Measurements from ENCODE around the gene PLD5. TPM values are rescaled to one million over a fixed set of nuclear protein-coding genes. Genes with fewer than 3 reads are reported as not detected.

The PLD5 gene
- total RNA-seq, 1 donor = not detected

DNA sequence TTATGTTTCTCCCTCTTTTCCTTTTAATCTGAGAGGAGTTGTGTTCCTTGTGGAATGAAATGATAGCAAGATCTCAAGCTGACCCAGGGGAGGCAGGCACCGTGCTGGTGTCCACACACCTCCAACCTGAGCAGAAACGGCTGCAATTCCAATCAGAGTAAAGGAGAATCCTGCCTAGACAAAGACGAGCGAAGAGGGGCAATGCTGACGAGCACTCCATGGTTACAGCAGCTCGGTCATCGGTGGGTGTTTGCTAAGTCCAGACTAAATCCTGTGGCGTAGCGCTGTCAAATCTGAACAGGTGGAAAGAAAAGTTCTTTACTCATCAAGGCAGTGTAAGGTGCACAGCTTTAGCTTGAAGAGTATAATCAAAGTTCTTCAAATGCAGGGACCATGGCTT is 74.8 kb downstream of the PLD5 start:
- Histone ChIP-seq H3K4me2 (ENCODE audit: insufficient read depth, low read length) (no peak overlapping the region), H2AFZ (ENCODE audit: low read length) (no peak overlapping the region), H3K79me2 (ENCODE audit: insufficient read depth, low read length) (no peaks in the 10 kb centered on the region), H3K4me1 (ENCODE audit: insufficient read depth, low read length) (peaks cover 2% of the 10 kb centered on the region), H3K4me3 (ENCODE audit: insufficient read depth, low read length) (no peak overlapping the region), H4K20me1 (ENCODE audit: insufficient read depth, low read length) (no peaks in the 10 kb centered on the region), H3K9me3 (ENCODE audit: low read depth, low read length) (no peaks in the 10 kb centered on the region), H3K27ac (ENCODE audit: low read depth, low read length) (no peak overlapping the region), H3K27me3 (ENCODE audit: insufficient read depth, low read length) (no peaks in the 10 kb centered on the region), H3K36me3 (ENCODE audit: insufficient read depth, low read length) (no peaks in the 10 kb centered on the region)
- TF ChIP-seq, protein P1, sequence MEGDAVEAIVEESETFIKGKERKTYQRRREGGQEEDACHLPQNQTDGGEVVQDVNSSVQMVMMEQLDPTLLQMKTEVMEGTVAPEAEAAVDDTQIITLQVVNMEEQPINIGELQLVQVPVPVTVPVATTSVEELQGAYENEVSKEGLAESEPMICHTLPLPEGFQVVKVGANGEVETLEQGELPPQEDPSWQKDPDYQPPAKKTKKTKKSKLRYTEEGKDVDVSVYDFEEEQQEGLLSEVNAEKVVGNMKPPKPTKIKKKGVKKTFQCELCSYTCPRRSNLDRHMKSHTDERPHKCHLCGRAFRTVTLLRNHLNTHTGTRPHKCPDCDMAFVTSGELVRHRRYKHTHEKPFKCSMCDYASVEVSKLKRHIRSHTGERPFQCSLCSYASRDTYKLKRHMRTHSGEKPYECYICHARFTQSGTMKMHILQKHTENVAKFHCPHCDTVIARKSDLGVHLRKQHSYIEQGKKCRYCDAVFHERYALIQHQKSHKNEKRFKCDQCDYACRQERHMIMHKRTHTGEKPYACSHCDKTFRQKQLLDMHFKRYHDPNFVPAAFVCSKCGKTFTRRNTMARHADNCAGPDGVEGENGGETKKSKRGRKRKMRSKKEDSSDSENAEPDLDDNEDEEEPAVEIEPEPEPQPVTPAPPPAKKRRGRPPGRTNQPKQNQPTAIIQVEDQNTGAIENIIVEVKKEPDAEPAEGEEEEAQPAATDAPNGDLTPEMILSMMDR (IDR thresholded peaks at IDR 0.05; ENCODE audit: extremely low read depth, low read depth, low read length) = no peak
- no peak for DNase-seq (ENCODE audit: insufficient read length, low spot score, missing footprints)

DNA sequence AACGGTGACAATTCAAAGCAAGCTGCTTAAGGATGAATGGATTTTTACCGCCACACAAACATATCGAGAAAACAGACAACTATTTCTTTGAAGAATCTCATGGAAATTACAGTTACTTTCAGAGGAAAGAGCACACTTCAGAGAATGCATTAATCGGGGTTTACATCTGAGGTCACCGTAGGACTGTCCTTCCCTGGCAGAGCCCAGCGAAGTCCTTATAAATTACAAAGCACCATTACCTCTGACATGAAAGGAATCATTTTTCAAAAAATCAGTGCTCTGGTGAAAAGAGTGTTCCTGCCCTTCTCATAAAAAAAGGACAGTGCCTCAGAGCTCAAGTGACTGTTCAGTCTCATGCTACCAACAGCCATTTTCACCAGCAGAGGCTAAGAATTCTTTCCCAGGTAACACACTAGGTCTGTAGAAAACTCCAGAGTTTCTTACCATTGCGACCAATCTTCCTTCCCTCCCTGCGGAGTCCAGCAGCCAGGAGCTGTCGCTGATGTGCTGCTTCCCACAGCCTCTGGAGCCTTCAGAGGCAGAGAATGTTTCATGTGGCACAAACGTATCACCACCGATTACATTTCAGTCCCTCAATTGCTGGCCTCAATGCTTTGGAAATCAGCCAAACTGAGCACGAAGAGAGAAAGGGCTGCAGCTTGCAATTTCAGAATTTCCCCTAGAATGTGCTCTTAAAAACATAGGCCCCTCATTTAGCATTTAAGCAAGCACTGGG is 75.4 kb downstream of the PLD5 start:
- Histone ChIP-seq H2AFZ (ENCODE audit: low read length) (no peak overlapping the region), H3K4me1 (ENCODE audit: insufficient read depth, low read length) (no peaks in the 10 kb centered on the region), H3K79me2 (ENCODE audit: insufficient read depth, low read length) (no peaks in the 10 kb centered on the region), H3K27ac (ENCODE audit: low read depth, low read length) (no peak overlapping the region), H4K20me1 (ENCODE audit: insufficient read depth, low read length) (no peaks in the 10 kb centered on the region), H3K4me3 (ENCODE audit: insufficient read depth, low read length) (no peak overlapping the region), H3K27me3 (ENCODE audit: insufficient read depth, low read length) (no peaks in the 10 kb centered on the region), H3K36me3 (ENCODE audit: insufficient read depth, low read length) (no peaks in the 10 kb centered on the region), H3K9me3 (ENCODE audit: low read depth, low read length) (no peaks in the 10 kb centered on the region), H3K4me2 (ENCODE audit: insufficient read depth, low read length) (no peak overlapping the region)
- TF ChIP-seq, protein P1 (IDR thresholded peaks at IDR 0.05; ENCODE audit: extremely low read depth, low read depth, low read length) = no peak
- DNase-seq (ENCODE audit: insufficient read length, low spot score, missing footprints) = no peak

DNA sequence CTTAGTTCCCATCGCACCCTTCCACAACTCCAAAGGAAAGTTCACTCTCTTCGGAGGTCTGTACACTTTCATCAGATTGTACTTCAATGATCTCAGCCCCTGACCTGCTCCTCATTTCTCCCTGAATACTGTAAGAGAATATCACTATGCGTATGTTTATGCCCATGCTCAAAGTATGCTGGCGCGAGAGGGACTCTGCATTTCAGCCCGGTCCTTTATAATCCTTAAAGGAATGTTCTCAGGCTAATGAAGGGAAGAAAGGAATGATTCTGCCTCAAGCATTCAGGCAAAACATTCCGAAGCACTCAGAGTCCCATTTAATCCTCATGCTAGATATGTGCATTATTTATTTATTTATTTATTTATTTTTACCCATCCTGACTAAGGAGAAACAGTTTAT is 76.8 kb downstream of the PLD5 start:
- DNase-seq (ENCODE audit: insufficient read length, low spot score, missing footprints) = no peak
- Histone ChIP-seq H3K4me3 (ENCODE audit: insufficient read depth, low read length) (no peak overlapping the region), H3K9me3 (ENCODE audit: low read depth, low read length) (no peaks in the 10 kb centered on the region), H4K20me1 (ENCODE audit: insufficient read depth, low read length) (no peaks in the 10 kb centered on the region), H3K27me3 (ENCODE audit: insufficient read depth, low read length) (no peaks in the 10 kb centered on the region), H3K79me2 (ENCODE audit: insufficient read depth, low read length) (no peaks in the 10 kb centered on the region), H3K36me3 (ENCODE audit: insufficient read depth, low read length) (no peaks in the 10 kb centered on the region), H3K4me2 (ENCODE audit: insufficient read depth, low read length) (no peak overlapping the region), H3K4me1 (ENCODE audit: insufficient read depth, low read length) (no peaks in the 10 kb centered on the region), H2AFZ (ENCODE audit: low read length) (no peak overlapping the region), H3K27ac (ENCODE audit: low read depth, low read length) (no peak overlapping the region)
- TF ChIP-seq, protein P1 (IDR thresholded peaks at IDR 0.05; ENCODE audit: extremely low read depth, low read depth, low read length) = no peak

DNA sequence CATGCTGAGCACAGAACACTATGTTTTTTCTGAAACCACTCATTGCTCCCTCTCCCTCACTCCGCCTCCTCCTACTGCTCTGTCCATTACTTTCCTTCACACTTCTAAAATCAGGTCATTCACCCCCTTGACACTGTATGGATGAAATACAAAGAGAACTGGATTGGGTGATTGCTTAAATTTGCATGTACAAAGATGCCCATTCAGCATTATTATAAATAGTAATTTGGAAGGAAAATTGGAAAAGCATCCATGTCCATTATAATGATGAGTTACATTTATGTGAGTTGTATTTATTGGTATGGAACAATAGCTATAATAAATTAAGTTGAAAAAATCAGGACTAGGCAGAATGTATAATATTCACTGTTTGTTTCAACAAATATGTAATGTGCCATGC is 83.7 kb downstream of the PLD5 start:
- Histone ChIP-seq H3K4me1 (ENCODE audit: insufficient read depth, low read length) (no peaks in the 10 kb centered on the region), H3K9me3 (ENCODE audit: low read depth, low read length) (no peaks in the 10 kb centered on the region), H3K4me3 (ENCODE audit: insufficient read depth, low read length) (no peak overlapping the region), H4K20me1 (ENCODE audit: insufficient read depth, low read length) (no peaks in the 10 kb centered on the region), H3K36me3 (ENCODE audit: insufficient read depth, low read length) (no peaks in the 10 kb centered on the region), H3K4me2 (ENCODE audit: insufficient read depth, low read length) (no peak overlapping the region), H2AFZ (ENCODE audit: low read length) (no peak overlapping the region), H3K27me3 (ENCODE audit: insufficient read depth, low read length) (no peaks in the 10 kb centered on the region), H3K27ac (ENCODE audit: low read depth, low read length) (no peak overlapping the region), H3K79me2 (ENCODE audit: insufficient read depth, low read length) (no peaks in the 10 kb centered on the region)
- TF ChIP-seq, protein P1 (IDR thresholded peaks at IDR 0.05; ENCODE audit: extremely low read depth, low read depth, low read length) = no peak
- no peak for DNase-seq (ENCODE audit: insufficient read length, low spot score, missing footprints)

Measured in osteoblast (primary cell).